B cell (primary cell): ENCODE data around the gene DAAM2. TPM values are rescaled to one million over a fixed set of nuclear protein-coding genes. Genes with fewer than 3 reads are reported as not detected.

ENCODE experiments used
- ATAC-seq: fragments of 200-7000 bp; cut with Tn5 transposase; one replicate; pipeline ENCODE4 v1.10.0; 2021; ENCODE audit warnings: low read depth, mild to moderate bottlenecking, moderate number of reproducible peaks, moderate library complexity
- CTCF ChIA-PET: fragments of 350-600 bp; sonication (Branson Sonifier 250); formaldehyde crosslinking; loops from one replicate; lab custom pipeline; 2021; ENCODE audit warnings: antibody characterized with exemption, inconsistent platforms; lab: Charles Lee
- POLR2A ChIA-PET: fragments of 350-600 bp; sonication (Branson Sonifier 250); formaldehyde crosslinking; loops from one replicate; lab custom pipeline; 2021; ENCODE audit warnings: antibody characterized with exemption; lab: Charles Lee
- DNase-seq: peaks from one replicate; pipeline ENCODE4 v3.0.0; 2013
- H2AFZ ChIP-seq: 2 replicates; pipeline ENCODE4 v1.6.1; 2012; ENCODE audit warnings: mild to moderate bottlenecking, low read depth, low read length; ENCODE audit not compliant: insufficient read depth, poor library complexity, severe bottlenecking
- H3K27ac ChIP-seq, 2 donors: 1 replicate in 1 of 2; 2 replicates in 1 of 2; pipeline ENCODE4 v1.5.1; 2012 to 2013; ENCODE audit warnings: low read length in 2 of 2, mild to moderate bottlenecking in 2 of 2, moderate library complexity in 1 of 2
- H3K27me3 ChIP-seq, 4 experiments: fragments of 200-600 bp in 1 of 4; sonication (generic) in 1 of 4; replicated peaks in 1 of 4; 1 replicate in 2 of 4; 2 replicates in 2 of 4; pipeline versions ENCODE4 v1.6.1 to v1.7.0; 2013 to 2016; ENCODE audit warnings: low read length in 3 of 4, mild to moderate bottlenecking in 2 of 4, mixed read lengths in 1 of 4, moderate library complexity in 1 of 4; ENCODE audit not compliant: insufficient read depth in 4 of 4, control insufficient read depth in 3 of 4; ENCODE audit errors: control extremely low read depth in 1 of 4
- H3K36me3 ChIP-seq, 2 experiments: replicated peaks in 1 of 2; 1 replicate in 1 of 2; 2 replicates in 1 of 2; pipeline versions ENCODE4 v1.6.1 to v1.7.1; 2013; ENCODE audit warnings: low read length in 1 of 2; ENCODE audit not compliant: insufficient read depth in 2 of 2, control insufficient read depth in 1 of 2; ENCODE audit errors: control extremely low read depth in 1 of 2, extremely low read depth in 1 of 2
- H3K4me1 ChIP-seq, 2 donors: fragments of 200-600 bp in 1 of 2; sonication (generic) in 1 of 2; 1 replicate in 1 of 2; 2 replicates in 1 of 2; pipeline versions ENCODE4 v1.5.1 to v1.6.1; 2013 to 2017; ENCODE audit warnings: low read length in 2 of 2; ENCODE audit not compliant: control insufficient read depth in 2 of 2, insufficient read depth in 2 of 2
- H3K4me2 ChIP-seq: replicated peaks from 2 replicates; pipeline ENCODE3; 2012; ENCODE audit warnings: mild to moderate bottlenecking, low read depth, low read length; ENCODE audit not compliant: poor library complexity, severe bottlenecking
- H3K4me3 ChIP-seq, 5 experiments: fragments of 200-600 bp in 1 of 5; sonication (generic) in 1 of 5; 1 replicate in 3 of 5; 2 replicates in 2 of 5; pipeline versions ENCODE4 v1.5.1 to v1.7.0; 2011 to 2016; ENCODE audit warnings: low read length in 4 of 5, mild to moderate bottlenecking in 4 of 5, low read depth in 2 of 5, control low read depth in 1 of 5, moderate library complexity in 1 of 5; ENCODE audit not compliant: insufficient read depth in 1 of 5; ENCODE audit errors: control extremely low read depth in 1 of 5, extremely low read depth in 1 of 5
- H3K79me2 ChIP-seq: fragments of 200-600 bp; sonication (generic); one replicate; pipeline ENCODE4 v1.6.0; 2016; ENCODE audit warnings: low read length; ENCODE audit not compliant: control insufficient read depth, insufficient read depth
- H3K9ac ChIP-seq: fragments of 200-600 bp; sonication (generic); 2 replicates; pipeline ENCODE4 v1.6.1; 2017; ENCODE audit warnings: mild to moderate bottlenecking, low read length, moderate library complexity
- H3K9me3 ChIP-seq, 3 donors: one replicate each; pipeline versions ENCODE4 v1.6.1 to v1.7.1; 2013; ENCODE audit warnings: low read length in 2 of 3; ENCODE audit not compliant: control insufficient read depth in 2 of 3, insufficient read depth in 1 of 3; ENCODE audit errors: control extremely low read depth in 1 of 3
- H4K20me1 ChIP-seq: 2 replicates; pipeline ENCODE4 v1.6.0; 2012; ENCODE audit warnings: mild to moderate bottlenecking, low read length; ENCODE audit not compliant: insufficient read depth, control insufficient read depth, poor library complexity, severe bottlenecking
- H3K27ac Mint-ChIP-seq: one replicate; pipeline ENCODE4 v1.8.0; 2021; ENCODE audit warnings: mixed read lengths
- H3K27me3 Mint-ChIP-seq: one replicate; pipeline ENCODE4 v1.8.0; 2021; ENCODE audit warnings: mixed read lengths
- H3K4me1 Mint-ChIP-seq: one replicate; pipeline ENCODE4 v1.8.0; 2021; ENCODE audit warnings: mixed read lengths
- H3K4me3 Mint-ChIP-seq: one replicate; pipeline ENCODE4 v1.8.0; 2021; ENCODE audit warnings: mixed read lengths
- H3K9me3 Mint-ChIP-seq: one replicate; pipeline ENCODE4 v1.8.0; 2022; ENCODE audit warnings: mixed read lengths; ENCODE audit not compliant: insufficient read depth
- EZH2 ChIP-seq: IDR thresholded peaks from 2 replicates; pipeline ENCODE4 v1.6.1; 2012; ENCODE audit warnings: borderline replicate concordance, low read depth, mild to moderate bottlenecking, moderate library complexity, low read length; ENCODE audit not compliant: insufficient read depth, poor library complexity, severe bottlenecking
- WGBS: methylation state at CpG from one replicate; pipeline ENCODE4 v1.1.5; 2013; ENCODE audit warnings: missing lambda C conversion rate; ENCODE audit not compliant: insufficient coverage; 5-methylcytosine and 5-hydroxymethylcytosine counted together
- intact Hi-C: fragments of 100-400 bp; cut with micrococcal nuclease; formaldehyde crosslinking; loops from one replicate; pipeline ENCODE4 v1.10.0; 2022
- polyA plus RNA-seq: library from polyadenylated mRNA; depleted of rRNA; stranded (reverse); fragments of >200 nt; gene quantifications from 2 replicates; pipeline ENCODE4 v1.2.3, GENCODE V29; 2012
- total RNA-seq, 2 donors: library from RNA; stranded (reverse); fragments of 120-200 nt in 1 of 2; gene quantifications; 1 replicate in 1 of 2; 2 replicates in 1 of 2; pipeline versions ENCODE4 v1.2.3 to v1.2.4, GENCODE V29; 2013 to 2022
- TF ChIP-seq, protein P1 (sequence below): fragments of 200-600 bp; IDR thresholded peaks from one replicate; pipeline ENCODE4 v1.8.0; 2022; ENCODE audit warnings: antibody characterized with exemption, mild to moderate bottlenecking

DAAM2 gene
- total and polyA plus RNA-seq, 2 donors (not counting 1 experiment from before 2014, with no cell fraction given): not detected

- ChIA-PET POLR2A (no interaction called here), CTCF (no interaction called here)
- no peak overlapping the region for H3K27ac Mint-ChIP-seq
- intact Hi-C loops: no loop called here
- Histone ChIP-seq H3K27ac (no peak overlapping the region), H3K9ac (no peak overlapping the region), H3K79me2 (no peaks in the 10 kb centered on the region), H3K9me3 (no peaks in the 10 kb centered on the region), H3K4me1 (no peaks in the 10 kb centered on the region), H3K4me3 (no peak overlapping the region), H2AFZ (no peak overlapping the region), H4K20me1 (no peaks in the 10 kb centered on the region), H3K36me3 (no peaks in the 10 kb centered on the region), H3K27me3 (no peaks in the 10 kb centered on the region), H3K4me2 (no peak overlapping the region)
- ATAC-seq (no peak), DNase-seq (no peak)
- 60% methylated on average over 7 of the region's 8 CpGs for WGBS
- H3K4me1 Mint-ChIP-seq: no peaks in the 10 kb centered on the region
- no peaks in the 10 kb centered on the region for H3K9me3 Mint-ChIP-seq
- peaks cover 10% of the 10 kb centered on the region for H3K27me3 Mint-ChIP-seq
- TF ChIP-seq, protein P1, sequence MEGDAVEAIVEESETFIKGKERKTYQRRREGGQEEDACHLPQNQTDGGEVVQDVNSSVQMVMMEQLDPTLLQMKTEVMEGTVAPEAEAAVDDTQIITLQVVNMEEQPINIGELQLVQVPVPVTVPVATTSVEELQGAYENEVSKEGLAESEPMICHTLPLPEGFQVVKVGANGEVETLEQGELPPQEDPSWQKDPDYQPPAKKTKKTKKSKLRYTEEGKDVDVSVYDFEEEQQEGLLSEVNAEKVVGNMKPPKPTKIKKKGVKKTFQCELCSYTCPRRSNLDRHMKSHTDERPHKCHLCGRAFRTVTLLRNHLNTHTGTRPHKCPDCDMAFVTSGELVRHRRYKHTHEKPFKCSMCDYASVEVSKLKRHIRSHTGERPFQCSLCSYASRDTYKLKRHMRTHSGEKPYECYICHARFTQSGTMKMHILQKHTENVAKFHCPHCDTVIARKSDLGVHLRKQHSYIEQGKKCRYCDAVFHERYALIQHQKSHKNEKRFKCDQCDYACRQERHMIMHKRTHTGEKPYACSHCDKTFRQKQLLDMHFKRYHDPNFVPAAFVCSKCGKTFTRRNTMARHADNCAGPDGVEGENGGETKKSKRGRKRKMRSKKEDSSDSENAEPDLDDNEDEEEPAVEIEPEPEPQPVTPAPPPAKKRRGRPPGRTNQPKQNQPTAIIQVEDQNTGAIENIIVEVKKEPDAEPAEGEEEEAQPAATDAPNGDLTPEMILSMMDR: no peak
- no peak for TF ChIP-seq EZH2
- no peak overlapping the region for H3K4me3 Mint-ChIP-seq
Measured at GRCh38 chr6:39822846-39823815, 31.0 kb downstream of the DAAM2 start.
